B cell (primary cell): ENCODE data around the gene PAMR1.

ENCODE experiments used
- CTCF ChIP-seq: fragments of 200-600 bp; IDR thresholded peaks from one replicate; pipeline ENCODE4 v1.8.0; 2022; ENCODE audit warnings: antibody characterized with exemption, mild to moderate bottlenecking
- EZH2 ChIP-seq: IDR thresholded peaks from 2 replicates; pipeline ENCODE4 v1.6.1; 2012; ENCODE audit warnings: borderline replicate concordance, low read depth, mild to moderate bottlenecking, moderate library complexity, low read length; ENCODE audit not compliant: insufficient read depth, poor library complexity, severe bottlenecking

- no peak for TF ChIP-seq CTCF
- TF ChIP-seq EZH2, result no peak
Measured at GRCh38 chr11:35433588-35433987, 91.8 kb downstream of the PAMR1 start.
